K562 (cell line): ENCODE measurements around the gene SNX12. TPM values are rescaled to one million over a fixed set of nuclear protein-coding genes. Genes with fewer than 3 reads are reported as not detected.

Experiments used
- ATAC-seq: fragments of 200-7000 bp; cut with Tn5 transposase; 3 replicates; pipeline ENCODE4 v1.9.1; 2020; ENCODE audit warnings: moderate library complexity
- BruUV-seq: library from RNA; stranded (reverse); fragments of 400-500 nt; replicated peaks from 2 replicates; lab custom pipeline; 2021; lab: Mats Ljungman, UMichigan
- CTCF ChIA-PET: fragments of 300-600 bp; formaldehyde crosslinking; extraction: SDS; loops from one replicate; lab custom pipeline; 2021; ENCODE audit warnings: low intra/inter-chr PET ratio; lab: Yijun Ruan, JAX
- POLR2A ChIA-PET: fragments of 300-600, 350-650 bp; sonication (Branson Sonifier 250); formaldehyde crosslinking; extraction: SDS; loops from one replicate; lab custom pipeline; 2021; ENCODE audit warnings: antibody characterized with exemption, inconsistent platforms; lab: Yijun Ruan, JAX
- DNase-seq, 4 experiments: peaks; one replicate each; pipeline versions ENCODE4 v3.0.0 to v3.0.0-alpha.2; 2011 to 2018; ENCODE audit warnings: low spot score in 3 of 4, mixed read lengths in 3 of 4; ENCODE audit errors: extremely low read depth in 1 of 4
- FAIRE-seq: peaks from 2 replicates; lab custom pipeline; 2011; peaks lifted over from hg19 to GRCh38; lab: Jason Lieb, UNC
- H2AFZ ChIP-seq: 2 replicates; pipeline ENCODE4 v1.6.0; 2011; ENCODE audit warnings: low read depth, low read length, control low read depth, inconsistent platforms
- H3K27ac ChIP-seq: fragments of 200-600 bp; 3 replicates; pipeline ENCODE4 v1.8.0; 2011; ENCODE audit warnings: low read depth, mild to moderate bottlenecking, control low read depth, inconsistent platforms, low read length, moderate library complexity, mixed read lengths; ENCODE audit errors: extremely low read depth
- H3K27me3 ChIP-seq, 2 experiments: fragments of 300-600 bp in 1 of 2; 2 replicates in 1 of 2; 3 replicates in 1 of 2; pipeline versions ENCODE4 v1.6.0 to v1.8.0; 2011; ENCODE audit warnings: inconsistent platforms in 2 of 2, low read length in 2 of 2, mild to moderate bottlenecking in 1 of 2, mixed read lengths in 1 of 2, moderate library complexity in 1 of 2; ENCODE audit not compliant: control insufficient read depth in 2 of 2, insufficient read depth in 2 of 2
- H3K36me3 ChIP-seq: fragments of 300-600 bp; 3 replicates; pipeline ENCODE4 v1.8.0; 2011; ENCODE audit warnings: mild to moderate bottlenecking, low read length, inconsistent platforms; ENCODE audit not compliant: control insufficient read depth, insufficient read depth
- H3K4me1 ChIP-seq, 2 experiments: fragments of 200-600 bp in 1 of 2; replicated peaks in 1 of 2; 2 replicates in 1 of 2; 3 replicates in 1 of 2; pipeline versions ENCODE4 v1.5.1 to v1.8.0; 2011; ENCODE audit warnings: inconsistent platforms in 2 of 2, low read length in 2 of 2, mild to moderate bottlenecking in 1 of 2, mixed read lengths in 1 of 2, moderate library complexity in 1 of 2; ENCODE audit not compliant: control insufficient read depth in 2 of 2, insufficient read depth in 2 of 2
- H3K4me2 ChIP-seq: 2 replicates; pipeline ENCODE4 v1.6.1; 2011; ENCODE audit warnings: low read length, control low read depth, inconsistent platforms, mixed read lengths; ENCODE audit not compliant: insufficient read depth
- H3K4me3 ChIP-seq: fragments of 200-600 bp; sonication (generic), shearing (Covaris generic); 2 replicates; pipeline ENCODE4 v1.5.1; 2016; ENCODE audit warnings: control low read depth, inconsistent platforms
- H3K79me2 ChIP-seq: fragments of 200-600 bp; 3 replicates; pipeline ENCODE4 v1.8.0; 2011; ENCODE audit warnings: low read length, inconsistent platforms; ENCODE audit not compliant: control insufficient read depth, insufficient read depth
- H3K9ac ChIP-seq, 2 experiments: 2 replicates each; pipeline versions ENCODE4 v1.6.0 to v1.6.1; 2011; ENCODE audit warnings: low read depth in 2 of 2, low read length in 2 of 2, control low read depth in 1 of 2, inconsistent platforms in 1 of 2, mild to moderate bottlenecking in 1 of 2, mixed read lengths in 1 of 2; ENCODE audit not compliant: insufficient read depth in 1 of 2
- H3K9me1 ChIP-seq: one replicate; pipeline ENCODE4 v1.6.0; 2011; ENCODE audit warnings: inconsistent platforms, mild to moderate bottlenecking, low read length, moderate library complexity; ENCODE audit not compliant: control insufficient read depth, insufficient read depth
- H3K9me3 ChIP-seq: replicated peaks from 2 replicates; pipeline ENCODE4 v1.5.1; 2011; ENCODE audit warnings: low read depth, low read length, inconsistent platforms; ENCODE audit not compliant: control insufficient read depth, insufficient read depth
- H4K20me1 ChIP-seq: replicated peaks from 2 replicates; pipeline ENCODE4 v1.6.1; 2011; ENCODE audit warnings: low read length, inconsistent platforms, mixed read lengths; ENCODE audit not compliant: control insufficient read depth, insufficient read depth
- WGBS: fragments of 100-300 bp; shearing (Covaris generic); methylation state at CpG from one replicate; pipeline ENCODE4 v1.1.6; 2016; ENCODE audit warnings: low coverage, mixed read lengths; ENCODE audit not compliant: insufficient coverage; ENCODE audit errors: missing lambda C conversion rate; 5-methylcytosine and 5-hydroxymethylcytosine counted together
- in situ Hi-C: fragments of 300-500 bp; cut with MboI; formaldehyde crosslinking; loops from 4 replicates; pipeline ENCODE4 v1.15.0; 2018; ENCODE audit warnings: inconsistent platforms, mixed read lengths
- intact Hi-C: fragments of 100-400 bp; cut with micrococcal nuclease; formaldehyde crosslinking; loops from 2 replicates; pipeline ENCODE4 v1.14.2; 2022
- polyA plus RNA-seq, 8 experiments: library from polyadenylated mRNA; depleted of rRNA in 4 of 8; stranded (reverse) in 5 of 8; unstranded in 3 of 8; fragments of >200 nt; fragmentation: Nextera tagmentation in 2 of 8; fragmentation: Illumina TruSeq in 1 of 8; extraction: Ambion mirVana in 2 of 8; extraction: Trizol in 1 of 8; gene quantifications; 2 replicates each; pipeline versions ENCODE4 v1.2.1 to v1.2.3, GENCODE V29; 2011 to 2014; ENCODE audit warnings: inconsistent platforms in 1 of 8, missing spikeins in 1 of 8
- total RNA-seq, 7 experiments: library from RNA; depleted of rRNA in 6 of 7; stranded (reverse); fragments of >200 nt in 6 of 7; fragmentation: Illumina TruSeq in 2 of 7; extraction: Trizol in 2 of 7; gene quantifications; 2 replicates each; pipeline versions ENCODE4 v1.2.1 to v1.2.3, GENCODE V29; 2011 to 2021; ENCODE audit warnings: low replicate concordance in 1 of 7
- TF ChIP-seq, protein P1 (sequence below): fragments of 150-350 bp; conservative IDR thresholded peaks from 2 replicates; pipeline ENCODE4 v1.6.1; 2014; ENCODE audit warnings: low read length
- TF ChIP-seq, protein P2 (sequence below): fragments of 450-650 bp; IDR thresholded peaks from 2 replicates; pipeline ENCODE4 v1.7.1; 2018; ENCODE audit warnings: mild to moderate bottlenecking, low read depth; ENCODE audit not compliant: partially characterized antibody
- TF ChIP-seq, protein P3 (sequence below), 3 experiments: IDR thresholded peaks in 2 of 3; conservative IDR thresholded peaks in 1 of 3; 2 replicates each; pipeline ENCODE4 v1.5.1; 2011 to 2012; ENCODE audit warnings: low read length in 3 of 3, mild to moderate bottlenecking in 3 of 3, control low read depth in 2 of 3, improper control_type of control experiment in 1 of 3, inconsistent platforms in 1 of 3, low read depth in 1 of 3, mixed read lengths in 1 of 3, moderate library complexity in 1 of 3; ENCODE audit not compliant: insufficient read depth in 2 of 3
- TF ChIP-seq, protein P4 (sequence below), 3 experiments: fragments of 200-800 bp in 1 of 3; sonication (Bioruptor generic) in 1 of 3; sonication (generic) in 1 of 3; formaldehyde crosslinking in 1 of 3; IDR thresholded peaks; 2 replicates each; pipeline versions ENCODE4 v1.6.1 to v1.8.0; 2016 to 2022; ENCODE audit warnings: mild to moderate bottlenecking in 2 of 3, missing compliant biosample characterization in 2 of 3, missing genetic modification characterization in 2 of 3, missing genetic modification reagents in 1 of 3

The SNX12 gene
- total and polyA plus RNA-seq, 9 of the 15 experiments (the other 6 are each of a cell fraction or from before 2014, with no cell fraction given) = 12.7 to 50.3 (median 37.1) TPM

DNA sequence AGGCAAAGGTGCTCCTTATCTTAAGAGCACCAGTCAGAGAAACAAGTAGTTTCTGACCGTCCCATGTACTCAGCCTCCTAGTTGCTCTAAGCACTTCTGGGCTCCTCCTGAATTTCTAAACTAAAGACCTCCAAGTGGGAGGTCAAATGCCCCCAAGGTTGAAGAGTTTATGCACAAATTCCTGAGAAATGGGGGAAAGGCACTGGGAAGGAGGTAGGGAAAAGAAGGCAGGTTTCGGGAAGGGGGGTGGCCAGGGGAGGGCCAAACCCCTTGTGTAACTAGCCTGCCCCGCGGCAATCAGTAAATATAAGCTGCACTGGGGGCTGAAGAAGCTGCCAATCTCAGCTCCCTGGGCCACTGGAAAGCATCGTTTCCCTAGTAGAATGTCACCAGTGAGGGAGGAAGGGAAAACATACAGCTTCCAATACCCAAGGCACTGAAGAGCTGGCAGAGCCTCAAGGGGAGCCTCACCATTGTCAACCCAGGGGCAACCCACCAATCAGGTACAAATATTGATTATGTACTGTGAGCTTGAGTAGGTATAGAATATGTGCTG lies 30.9 kb upstream of the SNX12 start (continued):
- TF ChIP-seq, protein P1, sequence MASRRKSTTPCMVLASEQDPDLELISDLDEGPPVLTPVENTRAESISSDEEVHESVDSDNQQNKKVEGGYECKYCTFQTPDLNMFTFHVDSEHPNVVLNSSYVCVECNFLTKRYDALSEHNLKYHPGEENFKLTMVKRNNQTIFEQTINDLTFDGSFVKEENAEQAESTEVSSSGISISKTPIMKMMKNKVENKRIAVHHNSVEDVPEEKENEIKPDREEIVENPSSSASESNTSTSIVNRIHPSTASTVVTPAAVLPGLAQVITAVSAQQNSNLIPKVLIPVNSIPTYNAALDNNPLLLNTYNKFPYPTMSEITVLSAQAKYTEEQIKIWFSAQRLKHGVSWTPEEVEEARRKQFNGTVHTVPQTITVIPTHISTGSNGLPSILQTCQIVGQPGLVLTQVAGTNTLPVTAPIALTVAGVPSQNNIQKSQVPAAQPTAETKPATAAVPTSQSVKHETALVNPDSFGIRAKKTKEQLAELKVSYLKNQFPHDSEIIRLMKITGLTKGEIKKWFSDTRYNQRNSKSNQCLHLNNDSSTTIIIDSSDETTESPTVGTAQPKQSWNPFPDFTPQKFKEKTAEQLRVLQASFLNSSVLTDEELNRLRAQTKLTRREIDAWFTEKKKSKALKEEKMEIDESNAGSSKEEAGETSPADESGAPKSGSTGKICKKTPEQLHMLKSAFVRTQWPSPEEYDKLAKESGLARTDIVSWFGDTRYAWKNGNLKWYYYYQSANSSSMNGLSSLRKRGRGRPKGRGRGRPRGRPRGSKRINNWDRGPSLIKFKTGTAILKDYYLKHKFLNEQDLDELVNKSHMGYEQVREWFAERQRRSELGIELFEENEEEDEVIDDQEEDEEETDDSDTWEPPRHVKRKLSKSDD = no peak
- TF ChIP-seq, protein P2, sequence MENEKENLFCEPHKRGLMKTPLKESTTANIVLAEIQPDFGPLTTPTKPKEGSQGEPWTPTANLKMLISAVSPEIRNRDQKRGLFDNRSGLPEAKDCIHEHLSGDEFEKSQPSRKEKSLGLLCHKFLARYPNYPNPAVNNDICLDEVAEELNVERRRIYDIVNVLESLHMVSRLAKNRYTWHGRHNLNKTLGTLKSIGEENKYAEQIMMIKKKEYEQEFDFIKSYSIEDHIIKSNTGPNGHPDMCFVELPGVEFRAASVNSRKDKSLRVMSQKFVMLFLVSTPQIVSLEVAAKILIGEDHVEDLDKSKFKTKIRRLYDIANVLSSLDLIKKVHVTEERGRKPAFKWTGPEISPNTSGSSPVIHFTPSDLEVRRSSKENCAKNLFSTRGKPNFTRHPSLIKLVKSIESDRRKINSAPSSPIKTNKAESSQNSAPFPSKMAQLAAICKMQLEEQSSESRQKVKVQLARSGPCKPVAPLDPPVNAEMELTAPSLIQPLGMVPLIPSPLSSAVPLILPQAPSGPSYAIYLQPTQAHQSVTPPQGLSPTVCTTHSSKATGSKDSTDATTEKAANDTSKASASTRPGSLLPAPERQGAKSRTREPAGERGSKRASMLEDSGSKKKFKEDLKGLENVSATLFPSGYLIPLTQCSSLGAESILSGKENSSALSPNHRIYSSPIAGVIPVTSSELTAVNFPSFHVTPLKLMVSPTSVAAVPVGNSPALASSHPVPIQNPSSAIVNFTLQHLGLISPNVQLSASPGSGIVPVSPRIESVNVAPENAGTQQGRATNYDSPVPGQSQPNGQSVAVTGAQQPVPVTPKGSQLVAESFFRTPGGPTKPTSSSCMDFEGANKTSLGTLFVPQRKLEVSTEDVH = no peak

DNA sequence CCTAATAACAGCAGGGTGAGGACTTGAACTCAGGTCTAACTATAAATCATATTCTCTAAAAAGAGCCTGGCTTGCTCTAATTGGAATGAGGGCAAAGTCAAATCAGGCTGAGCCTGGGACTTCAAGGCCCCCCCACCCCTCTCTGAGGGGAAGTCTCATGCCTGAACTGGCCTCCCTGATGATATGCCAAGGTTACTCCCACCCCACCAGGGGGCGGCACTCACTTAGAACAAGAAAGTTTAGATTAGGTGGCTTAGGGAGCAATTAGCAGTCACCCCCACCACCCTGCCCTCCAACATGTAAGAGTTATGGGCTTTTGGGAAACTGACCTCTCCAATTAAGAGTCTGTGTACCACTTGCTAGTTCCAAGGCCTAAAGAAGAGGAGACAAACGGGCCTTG lies 30.2 kb upstream of the SNX12 start:
- WGBS = 0% methylated on average over 2 of the region's 2 CpGs
- TF ChIP-seq, protein P3, sequence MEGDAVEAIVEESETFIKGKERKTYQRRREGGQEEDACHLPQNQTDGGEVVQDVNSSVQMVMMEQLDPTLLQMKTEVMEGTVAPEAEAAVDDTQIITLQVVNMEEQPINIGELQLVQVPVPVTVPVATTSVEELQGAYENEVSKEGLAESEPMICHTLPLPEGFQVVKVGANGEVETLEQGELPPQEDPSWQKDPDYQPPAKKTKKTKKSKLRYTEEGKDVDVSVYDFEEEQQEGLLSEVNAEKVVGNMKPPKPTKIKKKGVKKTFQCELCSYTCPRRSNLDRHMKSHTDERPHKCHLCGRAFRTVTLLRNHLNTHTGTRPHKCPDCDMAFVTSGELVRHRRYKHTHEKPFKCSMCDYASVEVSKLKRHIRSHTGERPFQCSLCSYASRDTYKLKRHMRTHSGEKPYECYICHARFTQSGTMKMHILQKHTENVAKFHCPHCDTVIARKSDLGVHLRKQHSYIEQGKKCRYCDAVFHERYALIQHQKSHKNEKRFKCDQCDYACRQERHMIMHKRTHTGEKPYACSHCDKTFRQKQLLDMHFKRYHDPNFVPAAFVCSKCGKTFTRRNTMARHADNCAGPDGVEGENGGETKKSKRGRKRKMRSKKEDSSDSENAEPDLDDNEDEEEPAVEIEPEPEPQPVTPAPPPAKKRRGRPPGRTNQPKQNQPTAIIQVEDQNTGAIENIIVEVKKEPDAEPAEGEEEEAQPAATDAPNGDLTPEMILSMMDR (IDR thresholded peaks at IDR 0.05 in 2 of 3, conservative IDR thresholded peaks at IDR 0.05 in 1 of 3; ENCODE audit: insufficient read depth in 2 of 3, low read depth in 1 of 3, low read length in 3 of 3) = peak; percentile 69 to 73 (median 72)
- TF ChIP-seq, protein P4, sequence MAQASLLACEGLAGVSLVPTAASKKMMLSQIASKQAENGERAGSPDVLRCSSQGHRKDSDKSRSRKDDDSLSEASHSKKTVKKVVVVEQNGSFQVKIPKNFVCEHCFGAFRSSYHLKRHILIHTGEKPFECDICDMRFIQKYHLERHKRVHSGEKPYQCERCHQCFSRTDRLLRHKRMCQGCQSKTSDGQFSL (CRISPR knock-in tag; IDR thresholded peaks at IDR 0.05) = peak; percentile 84
- TF ChIP-seq, protein P4 (tag; IDR thresholded peaks at IDR 0.05) = peak in 1 of 2 experiments; percentile 80; a peak in 2 of 4 replicates

More for the DNA sequence above, 30.2 kb upstream of the SNX12 start:
- no peaks in the 10 kb centered on the region for H4K20me1 ChIP-seq
- peaks cover 41 to 42% of the 10 kb centered on the region in 2 experiments for H3K4me1 ChIP-seq
- ATAC-seq (peak; percentile 54), FAIRE-seq (peak; percentile 80), DNase-seq (peak; percentile 61 to 86 (median 72))
- in situ Hi-C loops (loop anchor here (5.0 kb wide), 1 partner anchor 79 kb away; no protein-coding TSS in a partner anchor), intact Hi-C loops (loop anchor here (1.0 kb wide), 3 partner anchors 31 to 98 kb away; no protein-coding TSS in a partner anchor)
- ChIA-PET CTCF (interaction anchor here (0.6 to 1.1 kb wide), 2 partner anchors 30 to 296 kb away, joined by 3 read pairs; no protein-coding TSS in a partner anchor), POLR2A (no interaction called here)
- no peaks in the 10 kb centered on the region for H3K9me1 ChIP-seq
- no peak overlapping the region for H2AFZ ChIP-seq
- no peaks in the 10 kb centered on the region for H3K27me3 ChIP-seq
- H3K9me3 ChIP-seq = no peaks in the 10 kb centered on the region
- H3K79me2 ChIP-seq = peaks cover 11% of the 10 kb centered on the region
- H3K4me2 ChIP-seq = 0 out of 2 replicates have a peak overlapping the region, but pooled peaks have one; percentile 1
- no TSS peak for BruUV-seq
- no peak overlapping the region; the same call in 2 of the 3 replicates for H3K27ac ChIP-seq
- H3K36me3 ChIP-seq = peaks cover 3% of the 10 kb centered on the region; the same call in 1 of the 3 replicates
- H3K4me3 ChIP-seq = no peak overlapping the region
- H3K9ac ChIP-seq = peak overlapping the region in 1 of 2 experiments; percentile 8; a peak in 2 of 4 replicates
